Ramos (cell line): ENCODE measurements around the gene RAN.

ENCODE experiments used
- in situ Hi-C: fragments of 300-500 bp; cut with MboI; formaldehyde crosslinking; loops from one replicate; pipeline ENCODE4 v1.14.3; 2022; ENCODE audit warnings: low sequenced_read_pairs; ENCODE audit not compliant: unreplicated experiment

RAN gene

DNA sequence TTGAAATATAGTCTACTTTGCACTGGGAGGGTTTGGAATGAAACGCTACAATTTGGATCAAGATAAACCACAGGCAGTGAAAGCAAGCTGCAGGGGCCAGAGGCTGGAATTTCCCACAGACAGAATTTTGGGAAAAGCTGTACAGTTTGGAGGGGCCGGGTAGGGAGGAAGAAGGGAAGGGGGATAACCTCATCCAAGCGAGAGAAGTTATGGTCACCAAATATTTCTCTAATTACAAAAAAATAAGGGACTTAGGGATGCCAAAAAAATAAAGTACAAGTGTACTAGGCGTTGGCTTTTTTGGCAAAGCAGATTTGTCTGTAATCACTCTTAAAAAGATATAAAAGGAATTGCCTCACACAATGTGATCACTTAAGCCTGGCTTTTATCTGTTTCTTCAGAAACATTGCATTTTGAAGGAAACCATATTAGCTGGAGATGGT is 50.7 kb downstream of the RAN start:
- in situ Hi-C loops = loop anchor here (5.0 to 25.0 kb wide), 3 partner anchors 85 to 690 kb away; no protein-coding TSS in a partner anchor

DNA sequence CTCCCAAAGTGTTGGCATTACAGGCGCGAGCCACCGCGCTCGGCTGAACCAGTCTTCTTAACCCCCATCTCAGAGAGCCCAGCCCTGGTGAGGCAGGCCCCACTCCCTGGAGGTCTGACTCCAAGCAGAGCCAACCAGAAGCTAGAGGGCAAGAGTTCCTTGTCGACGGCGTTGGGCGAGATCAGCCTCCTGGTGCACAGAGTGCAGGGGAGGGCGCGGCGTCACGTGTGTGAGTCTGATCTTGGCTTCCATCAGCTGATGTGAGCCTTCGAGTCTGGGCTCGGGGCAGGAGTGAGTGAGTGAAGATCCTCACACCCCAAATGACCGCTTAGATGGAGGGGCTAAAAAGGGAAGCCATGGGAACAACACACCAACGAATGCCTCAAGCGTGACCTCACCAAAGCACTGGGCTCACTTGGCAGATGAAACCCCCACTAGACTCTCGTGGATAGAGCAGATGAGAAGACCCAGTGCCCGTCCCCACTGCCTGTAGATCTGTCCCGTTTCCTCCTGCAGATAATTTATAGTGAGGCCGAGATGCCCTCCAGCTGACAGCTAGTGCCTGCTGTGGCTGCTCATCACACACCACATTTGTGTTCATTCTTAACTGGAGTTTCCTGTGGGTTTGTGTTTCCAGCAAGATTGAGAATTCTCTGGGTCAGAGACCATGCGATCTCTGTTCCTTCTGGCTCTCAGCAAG is 53.2 kb downstream of the RAN start:
- in situ Hi-C loops = loop anchor here (5.0 to 25.0 kb wide), 3 partner anchors 82 to 687 kb away; no protein-coding TSS in a partner anchor

DNA sequence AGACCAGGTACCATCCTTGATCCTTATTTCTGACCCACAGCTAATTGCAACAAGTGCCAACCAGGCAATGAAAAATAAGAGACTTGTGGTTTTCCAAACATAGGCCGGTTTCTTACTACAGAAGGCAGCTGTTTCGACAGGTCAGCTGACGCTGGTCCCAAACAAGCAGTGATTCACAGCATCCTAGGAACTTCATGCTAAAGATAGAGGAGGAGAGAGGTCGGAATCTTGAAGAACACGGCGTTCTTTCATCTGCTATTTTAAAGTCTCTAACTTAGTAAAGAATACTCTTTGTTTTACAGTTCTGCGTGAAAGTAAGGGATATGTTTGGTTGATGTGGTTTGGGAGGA is 53.8 kb downstream of the RAN start:
- in situ Hi-C loops = no loop called here
